Mesenchymal stem cell (in vitro differentiated cells and primary cell): Measurements from ENCODE around the gene MGA. TPM values are rescaled to one million over a fixed set of nuclear protein-coding genes. Genes with fewer than 3 reads are reported as not detected.

ENCODE experiments used
- DNase-seq: peaks from one replicate; pipeline ENCODE4 v3.0.0-alpha.2; 2013
- H2AFZ ChIP-seq: one replicate; pipeline ENCODE4 v1.6.1; 2013; ENCODE audit warnings: low read depth, mild to moderate bottlenecking, control low read depth, inconsistent platforms, low read length, moderate library complexity
- H2AK5ac ChIP-seq: 2 replicates; pipeline ENCODE4 v1.6.1; 2013; ENCODE audit warnings: low read length, moderate library complexity, mild to moderate bottlenecking, inconsistent platforms; ENCODE audit not compliant: severe bottlenecking
- H2BK120ac ChIP-seq: one replicate; pipeline ENCODE4 v1.6.1; 2013; ENCODE audit warnings: low read depth, mild to moderate bottlenecking, inconsistent platforms, low read length, moderate library complexity
- H2BK12ac ChIP-seq, 2 experiments: one replicate each; pipeline ENCODE4 v1.6.1; 2013; ENCODE audit warnings: inconsistent platforms in 2 of 2, low read length in 2 of 2, mild to moderate bottlenecking in 2 of 2, moderate library complexity in 2 of 2, control low read depth in 1 of 2
- H2BK15ac ChIP-seq: one replicate; pipeline ENCODE4 v1.6.1; 2013; ENCODE audit warnings: mild to moderate bottlenecking, low read depth, inconsistent platforms; ENCODE audit not compliant: poor library complexity, severe bottlenecking
- H2BK5ac ChIP-seq: 2 replicates; pipeline ENCODE4 v1.6.1; 2013; ENCODE audit warnings: low read depth, mild to moderate bottlenecking, low read length, control low read depth, inconsistent platforms; ENCODE audit not compliant: poor library complexity, severe bottlenecking
- H3K14ac ChIP-seq, 2 experiments: one replicate each; pipeline ENCODE4 v1.6.1; 2013; ENCODE audit warnings: inconsistent platforms in 2 of 2, low read length in 2 of 2, control low read depth in 1 of 2, mild to moderate bottlenecking in 1 of 2, moderate library complexity in 1 of 2
- H3K18ac ChIP-seq, 2 experiments: one replicate each; pipeline ENCODE4 v1.6.1; 2013; ENCODE audit warnings: inconsistent platforms in 2 of 2, low read length in 2 of 2, control low read depth in 1 of 2, low read depth in 1 of 2, mild to moderate bottlenecking in 1 of 2
- H3K23ac ChIP-seq, 2 experiments: one replicate each; pipeline ENCODE4 v1.6.1; 2013; ENCODE audit warnings: inconsistent platforms in 2 of 2, low read length in 2 of 2, mild to moderate bottlenecking in 2 of 2, moderate library complexity in 2 of 2, control low read depth in 1 of 2
- H3K27ac ChIP-seq: 2 replicates; pipeline ENCODE4 v1.5.1; 2013; ENCODE audit warnings: mild to moderate bottlenecking, moderate library complexity, low read length, control low read depth, inconsistent platforms; ENCODE audit not compliant: poor library complexity, severe bottlenecking
- H3K27me3 ChIP-seq, 2 experiments: 2 replicates each; pipeline versions ENCODE4 v1.6.1 to v1.7.0; 2013; ENCODE audit warnings: low read length in 2 of 2, mild to moderate bottlenecking in 2 of 2, moderate library complexity in 2 of 2, control low read depth in 1 of 2, inconsistent platforms in 1 of 2; ENCODE audit not compliant: control insufficient read depth in 1 of 2, insufficient read depth in 1 of 2
- H3K36me3 ChIP-seq, 2 experiments: 2 replicates each; pipeline versions ENCODE4 v1.6.1 to v1.7.0; 2013; ENCODE audit warnings: low read length in 2 of 2, control low read depth in 1 of 2, inconsistent platforms in 1 of 2, low read depth in 1 of 2, mild to moderate bottlenecking in 1 of 2; ENCODE audit not compliant: insufficient read depth in 2 of 2, control insufficient read depth in 1 of 2
- H3K4ac ChIP-seq, 2 experiments: one replicate each; pipeline ENCODE4 v1.6.1; 2013; ENCODE audit warnings: inconsistent platforms in 2 of 2, low read length in 2 of 2, mild to moderate bottlenecking in 2 of 2, moderate library complexity in 2 of 2, control low read depth in 1 of 2, low read depth in 1 of 2
- H3K4me1 ChIP-seq: 2 replicates; pipeline ENCODE4 v1.6.1; 2013; ENCODE audit warnings: low read depth, low read length, control low read depth; ENCODE audit not compliant: control insufficient read depth, insufficient read depth
- H3K4me2 ChIP-seq: 2 replicates; pipeline ENCODE4 v1.6.1; 2013; ENCODE audit warnings: low read length, mild to moderate bottlenecking, inconsistent platforms; ENCODE audit not compliant: poor library complexity, severe bottlenecking
- H3K4me3 ChIP-seq, 2 experiments: 2 replicates each; pipeline versions ENCODE4 v1.5.1 to v1.7.0; 2013; ENCODE audit warnings: low read length in 2 of 2, mild to moderate bottlenecking in 2 of 2, control low read depth in 1 of 2, low read depth in 1 of 2; ENCODE audit not compliant: insufficient read depth in 1 of 2
- H3K79me1 ChIP-seq: replicated peaks from 2 replicates; pipeline ENCODE4 v1.6.1; 2013; ENCODE audit warnings: mild to moderate bottlenecking, control low read depth, low read length, inconsistent platforms; ENCODE audit not compliant: poor library complexity, severe bottlenecking
- H3K9ac ChIP-seq: 2 replicates; pipeline ENCODE4 v1.7.0; 2013; ENCODE audit warnings: mild to moderate bottlenecking, low read length, moderate library complexity
- H3K9me3 ChIP-seq: 2 replicates; pipeline ENCODE4 v1.7.0; 2013; ENCODE audit warnings: mild to moderate bottlenecking, low read length; ENCODE audit not compliant: control insufficient read depth
- H4K8ac ChIP-seq: one replicate; pipeline ENCODE4 v1.6.1; 2013; ENCODE audit warnings: inconsistent platforms, mild to moderate bottlenecking, low read length, moderate library complexity
- H4K91ac ChIP-seq: one replicate; pipeline ENCODE4 v1.6.1; 2013; ENCODE audit warnings: mild to moderate bottlenecking, low read length, inconsistent platforms
- WGBS: methylation state at CpG from one replicate; pipeline ENCODE4 v1.1.7; 2013; ENCODE audit warnings: mixed read lengths; 5-methylcytosine and 5-hydroxymethylcytosine counted together
- small RNA-seq: library from polyadenylated mRNA; stranded (forward); fragments of <200 nt; extraction: miRNeasy Mini kit (QIAGEN cat#:217004); gene quantifications from one replicate; pipeline ENCODE3, GENCODE V24; 2013; ENCODE audit warnings: low read depth

MGA gene

DNA sequence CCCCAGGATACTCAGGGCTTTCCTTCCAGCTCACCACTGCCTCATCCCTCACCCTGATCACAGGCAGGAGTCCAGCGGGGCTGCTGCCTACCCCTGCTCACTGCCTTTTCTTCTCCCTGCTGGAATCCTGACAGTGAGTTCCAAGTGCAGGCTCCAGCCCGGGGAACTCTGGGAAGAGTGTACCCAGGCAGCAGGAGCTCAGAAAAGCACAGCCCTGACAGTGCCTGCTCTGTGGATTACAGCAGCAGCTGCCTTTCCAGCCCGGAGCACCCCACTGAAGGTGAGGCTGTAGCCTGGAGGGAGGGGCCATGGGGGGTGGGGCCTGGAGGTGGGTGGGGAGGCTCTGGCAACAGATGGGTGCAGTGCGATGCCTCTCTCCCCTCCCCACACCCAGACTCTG lies 161.6 kb downstream of the MGA start:
- no peak overlapping the region for H4K8ac ChIP-seq
- no peak overlapping the region for H2BK5ac ChIP-seq
- no peak overlapping the region for H4K91ac ChIP-seq
- H3K79me1 ChIP-seq = peaks cover 1% of the 10 kb centered on the region
- no peak overlapping the region for H3K4ac ChIP-seq
- no peak overlapping the region for H3K18ac ChIP-seq
- H3K9me3 ChIP-seq = no peaks in the 10 kb centered on the region
- H3K9ac ChIP-seq = no peak overlapping the region
- no peak overlapping the region for H2BK12ac ChIP-seq
- H2AK5ac ChIP-seq = no peak overlapping the region
- H3K4me1 ChIP-seq = peaks cover 8% of the 10 kb centered on the region
- H3K36me3 ChIP-seq = peaks cover 92 to 95% of the 10 kb centered on the region in 2 experiments
- DNase-seq = no peak
- H3K23ac ChIP-seq = no peak overlapping the region
- H3K27me3 ChIP-seq = no peaks in the 10 kb centered on the region
- 82% methylated on average over 2 of the region's 4 CpGs for WGBS
- H2AFZ ChIP-seq = no peak overlapping the region
- no peak overlapping the region for H3K27ac ChIP-seq
- H3K14ac ChIP-seq = no peak overlapping the region
- no peak overlapping the region for H2BK120ac ChIP-seq
- no peak overlapping the region for H3K4me2 ChIP-seq
- no peak overlapping the region for H3K4me3 ChIP-seq
- no peak overlapping the region for H2BK15ac ChIP-seq

GRCh38 chr15:41822471-41822870 lies 162.3 kb downstream of the MGA start:
- Histone ChIP-seq H4K91ac (no peak overlapping the region), H3K27me3 (no peaks in the 10 kb centered on the region), H3K4ac (no peak overlapping the region), H3K18ac (no peak overlapping the region), H3K27ac (no peak overlapping the region), H2AK5ac (no peak overlapping the region), H3K4me1 (peaks cover 12% of the 10 kb centered on the region), H3K23ac (no peak overlapping the region), H3K79me1 (no peaks in the 10 kb centered on the region), H2BK15ac (no peak overlapping the region), H3K9ac (no peak overlapping the region), H2AFZ (no peak overlapping the region), H2BK12ac (no peak overlapping the region), H4K8ac (no peak overlapping the region), H2BK5ac (no peak overlapping the region), H2BK120ac (no peak overlapping the region), H3K4me2 (no peak overlapping the region), H3K14ac (no peak overlapping the region), H3K9me3 (no peaks in the 10 kb centered on the region), H3K4me3 (no peak overlapping the region), H3K36me3 (peaks cover 86 to 89% of the 10 kb centered on the region in 2 experiments)
- DNase-seq = no peak
- WGBS = 98% methylated on average over 6 of the region's 6 CpGs

Small RNA genes within 50 kb of the gene (small RNA-seq; reads per million reads assigned to genes)
- not detected for gene MIR626
